ENCODE results near the gene CAMKK1.

DNA sequence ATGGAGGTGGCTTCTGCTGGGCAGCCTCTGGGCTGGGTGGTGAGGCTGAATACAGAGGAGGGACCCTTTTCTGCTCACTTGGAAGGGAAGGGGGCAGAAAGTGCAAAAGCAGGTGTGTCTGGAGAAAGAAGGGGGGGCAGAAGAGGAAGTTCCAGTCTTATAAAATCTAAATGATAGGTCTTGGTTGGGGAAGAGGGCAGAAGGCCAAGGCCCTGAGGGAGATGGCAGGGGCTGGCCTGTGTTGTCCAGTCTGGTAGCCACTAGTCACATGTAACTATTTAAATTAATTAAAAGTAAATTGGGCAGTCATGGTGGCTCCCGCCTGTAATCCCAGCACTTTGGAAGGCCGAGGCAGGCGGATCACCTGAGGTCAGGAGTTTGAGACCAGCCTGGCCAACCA is 2.5 kb upstream of the CAMKK1 start:
- TF ChIP-seq, protein P1, sequence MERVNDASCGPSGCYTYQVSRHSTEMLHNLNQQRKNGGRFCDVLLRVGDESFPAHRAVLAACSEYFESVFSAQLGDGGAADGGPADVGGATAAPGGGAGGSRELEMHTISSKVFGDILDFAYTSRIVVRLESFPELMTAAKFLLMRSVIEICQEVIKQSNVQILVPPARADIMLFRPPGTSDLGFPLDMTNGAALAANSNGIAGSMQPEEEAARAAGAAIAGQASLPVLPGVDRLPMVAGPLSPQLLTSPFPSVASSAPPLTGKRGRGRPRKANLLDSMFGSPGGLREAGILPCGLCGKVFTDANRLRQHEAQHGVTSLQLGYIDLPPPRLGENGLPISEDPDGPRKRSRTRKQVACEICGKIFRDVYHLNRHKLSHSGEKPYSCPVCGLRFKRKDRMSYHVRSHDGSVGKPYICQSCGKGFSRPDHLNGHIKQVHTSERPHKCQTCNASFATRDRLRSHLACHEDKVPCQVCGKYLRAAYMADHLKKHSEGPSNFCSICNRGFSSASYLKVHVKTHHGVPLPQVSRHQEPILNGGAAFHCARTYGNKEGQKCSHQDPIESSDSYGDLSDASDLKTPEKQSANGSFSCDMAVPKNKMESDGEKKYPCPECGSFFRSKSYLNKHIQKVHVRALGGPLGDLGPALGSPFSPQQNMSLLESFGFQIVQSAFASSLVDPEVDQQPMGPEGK (CRISPR knock-in tag; IDR thresholded peaks at IDR 0.05; ENCODE audit: borderline replicate concordance), result no peak
- TF ChIP-seq RARB (CRISPR knock-in tag; IDR thresholded peaks at IDR 0.05), result no peak
- TF ChIP-seq, protein P2, sequence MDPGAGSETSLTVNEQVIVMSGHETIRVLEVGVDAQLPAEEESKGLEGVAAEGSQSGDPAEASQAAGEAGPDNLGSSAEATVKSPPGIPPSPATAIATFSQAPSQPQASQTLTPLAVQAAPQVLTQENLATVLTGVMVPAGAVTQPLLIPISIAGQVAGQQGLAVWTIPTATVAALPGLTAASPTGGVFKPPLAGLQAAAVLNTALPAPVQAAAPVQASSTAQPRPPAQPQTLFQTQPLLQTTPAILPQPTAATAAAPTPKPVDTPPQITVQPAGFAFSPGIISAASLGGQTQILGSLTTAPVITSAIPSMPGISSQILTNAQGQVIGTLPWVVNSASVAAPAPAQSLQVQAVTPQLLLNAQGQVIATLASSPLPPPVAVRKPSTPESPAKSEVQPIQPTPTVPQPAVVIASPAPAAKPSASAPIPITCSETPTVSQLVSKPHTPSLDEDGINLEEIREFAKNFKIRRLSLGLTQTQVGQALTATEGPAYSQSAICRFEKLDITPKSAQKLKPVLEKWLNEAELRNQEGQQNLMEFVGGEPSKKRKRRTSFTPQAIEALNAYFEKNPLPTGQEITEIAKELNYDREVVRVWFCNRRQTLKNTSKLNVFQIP (CRISPR knock-in tag; IDR thresholded peaks at IDR 0.05; ENCODE audit: borderline replicate concordance, low read depth), result no peak
- TF ChIP-seq, protein P3, sequence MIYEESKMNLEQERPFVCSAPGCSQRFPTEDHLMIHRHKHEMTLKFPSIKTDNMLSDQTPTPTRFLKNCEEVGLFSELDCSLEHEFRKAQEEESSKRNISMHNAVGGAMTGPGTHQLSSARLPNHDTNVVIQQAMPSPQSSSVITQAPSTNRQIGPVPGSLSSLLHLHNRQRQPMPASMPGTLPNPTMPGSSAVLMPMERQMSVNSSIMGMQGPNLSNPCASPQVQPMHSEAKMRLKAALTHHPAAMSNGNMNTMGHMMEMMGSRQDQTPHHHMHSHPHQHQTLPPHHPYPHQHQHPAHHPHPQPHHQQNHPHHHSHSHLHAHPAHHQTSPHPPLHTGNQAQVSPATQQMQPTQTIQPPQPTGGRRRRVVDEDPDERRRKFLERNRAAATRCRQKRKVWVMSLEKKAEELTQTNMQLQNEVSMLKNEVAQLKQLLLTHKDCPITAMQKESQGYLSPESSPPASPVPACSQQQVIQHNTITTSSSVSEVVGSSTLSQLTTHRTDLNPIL (CRISPR knock-in tag; IDR thresholded peaks at IDR 0.05; ENCODE audit: low read depth), result no peak
- no peak for TF ChIP-seq ZFP3 (CRISPR knock-in tag; IDR thresholded peaks at IDR 0.05)
- no peak for TF ChIP-seq ZNF565 (CRISPR knock-in tag; conservative IDR thresholded peaks at IDR 0.05; ENCODE audit: low read depth)
- TF ChIP-seq ZFP30 (CRISPR knock-in tag; IDR thresholded peaks at IDR 0.05), result no peak
- TF ChIP-seq TCF4 (CRISPR knock-in tag; IDR thresholded peaks at IDR 0.05; ENCODE audit: borderline replicate concordance), result no peak
- no peak for TF ChIP-seq PPARA (CRISPR knock-in tag; IDR thresholded peaks at IDR 0.05; ENCODE audit: borderline replicate concordance)
- TF ChIP-seq ZC3H10 (CRISPR knock-in tag; IDR thresholded peaks at IDR 0.05), result no peak
- no peak for TF ChIP-seq ZNF8 (CRISPR knock-in tag; IDR thresholded peaks at IDR 0.05)
- TF ChIP-seq ARNTL (CRISPR knock-in tag; IDR thresholded peaks at IDR 0.05; ENCODE audit: borderline replicate concordance, low read depth), result no peak
